SK-N-SH (cell line): ENCODE data around the gene CALR3.

Experiments
- FOXM1 ChIP-seq: IDR thresholded peaks from 2 replicates; pipeline ENCODE4 v1.4.0; 2012; ENCODE audit warnings: low read depth, mild to moderate bottlenecking
- TAF1 ChIP-seq: IDR thresholded peaks from 2 replicates; pipeline ENCODE4 v1.6.1; 2012; ENCODE audit warnings: low read depth, mild to moderate bottlenecking, low read length, moderate library complexity, borderline replicate concordance
- TF ChIP-seq, protein P1 (sequence below): fragments of 200-600 bp; sonication (generic); IDR thresholded peaks from 2 replicates; pipeline ENCODE4 v1.6.1; 2017; ENCODE audit warnings: antibody characterized with exemption, mild to moderate bottlenecking, moderate library complexity
- TF ChIP-seq, protein P2 (sequence below): fragments of 150-350 bp; IDR thresholded peaks from 2 replicates; pipeline ENCODE4 v1.6.1; 2016; ENCODE audit warnings: mild to moderate bottlenecking, low read depth, low read length

DNA sequence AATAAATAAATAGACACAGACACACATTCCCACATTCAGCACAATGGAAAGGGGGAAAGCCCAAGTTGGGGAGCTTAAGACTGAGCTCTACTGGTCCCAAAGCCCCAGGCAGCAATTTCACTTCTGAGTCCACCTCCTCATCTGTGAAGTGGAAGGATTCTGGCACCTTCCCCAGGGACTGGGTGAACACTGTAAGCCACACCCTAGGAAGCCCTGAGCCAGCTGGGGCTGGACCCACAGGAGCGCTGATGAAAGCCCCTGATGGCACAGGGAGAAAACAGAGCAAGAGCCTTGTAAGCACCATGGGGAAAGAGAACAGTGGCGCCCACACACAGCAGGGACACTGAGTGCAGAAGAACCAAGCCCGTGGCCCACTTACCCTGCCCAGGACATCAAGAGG lies 62.0 kb downstream of the CALR3 start:
- TF ChIP-seq, protein P1, sequence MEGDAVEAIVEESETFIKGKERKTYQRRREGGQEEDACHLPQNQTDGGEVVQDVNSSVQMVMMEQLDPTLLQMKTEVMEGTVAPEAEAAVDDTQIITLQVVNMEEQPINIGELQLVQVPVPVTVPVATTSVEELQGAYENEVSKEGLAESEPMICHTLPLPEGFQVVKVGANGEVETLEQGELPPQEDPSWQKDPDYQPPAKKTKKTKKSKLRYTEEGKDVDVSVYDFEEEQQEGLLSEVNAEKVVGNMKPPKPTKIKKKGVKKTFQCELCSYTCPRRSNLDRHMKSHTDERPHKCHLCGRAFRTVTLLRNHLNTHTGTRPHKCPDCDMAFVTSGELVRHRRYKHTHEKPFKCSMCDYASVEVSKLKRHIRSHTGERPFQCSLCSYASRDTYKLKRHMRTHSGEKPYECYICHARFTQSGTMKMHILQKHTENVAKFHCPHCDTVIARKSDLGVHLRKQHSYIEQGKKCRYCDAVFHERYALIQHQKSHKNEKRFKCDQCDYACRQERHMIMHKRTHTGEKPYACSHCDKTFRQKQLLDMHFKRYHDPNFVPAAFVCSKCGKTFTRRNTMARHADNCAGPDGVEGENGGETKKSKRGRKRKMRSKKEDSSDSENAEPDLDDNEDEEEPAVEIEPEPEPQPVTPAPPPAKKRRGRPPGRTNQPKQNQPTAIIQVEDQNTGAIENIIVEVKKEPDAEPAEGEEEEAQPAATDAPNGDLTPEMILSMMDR = no peak
- no peak for TF ChIP-seq TAF1
- TF ChIP-seq, protein P2, sequence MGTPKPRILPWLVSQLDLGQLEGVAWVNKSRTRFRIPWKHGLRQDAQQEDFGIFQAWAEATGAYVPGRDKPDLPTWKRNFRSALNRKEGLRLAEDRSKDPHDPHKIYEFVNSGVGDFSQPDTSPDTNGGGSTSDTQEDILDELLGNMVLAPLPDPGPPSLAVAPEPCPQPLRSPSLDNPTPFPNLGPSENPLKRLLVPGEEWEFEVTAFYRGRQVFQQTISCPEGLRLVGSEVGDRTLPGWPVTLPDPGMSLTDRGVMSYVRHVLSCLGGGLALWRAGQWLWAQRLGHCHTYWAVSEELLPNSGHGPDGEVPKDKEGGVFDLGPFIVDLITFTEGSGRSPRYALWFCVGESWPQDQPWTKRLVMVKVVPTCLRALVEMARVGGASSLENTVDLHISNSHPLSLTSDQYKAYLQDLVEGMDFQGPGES = no peak
- no peak for TF ChIP-seq FOXM1
